ENCODE data around the gene GRK4. TPM values are rescaled to one million over a fixed set of nuclear protein-coding genes. Genes with fewer than 3 reads are reported as not detected.

Gene GRK4
- total and polyA plus RNA-seq, 10 of the 15 experiments (the other 5 are each of a cell fraction or from before 2014, with no cell fraction given), result 1.1 to 4.0 (median 2.5) TPM

DNA sequence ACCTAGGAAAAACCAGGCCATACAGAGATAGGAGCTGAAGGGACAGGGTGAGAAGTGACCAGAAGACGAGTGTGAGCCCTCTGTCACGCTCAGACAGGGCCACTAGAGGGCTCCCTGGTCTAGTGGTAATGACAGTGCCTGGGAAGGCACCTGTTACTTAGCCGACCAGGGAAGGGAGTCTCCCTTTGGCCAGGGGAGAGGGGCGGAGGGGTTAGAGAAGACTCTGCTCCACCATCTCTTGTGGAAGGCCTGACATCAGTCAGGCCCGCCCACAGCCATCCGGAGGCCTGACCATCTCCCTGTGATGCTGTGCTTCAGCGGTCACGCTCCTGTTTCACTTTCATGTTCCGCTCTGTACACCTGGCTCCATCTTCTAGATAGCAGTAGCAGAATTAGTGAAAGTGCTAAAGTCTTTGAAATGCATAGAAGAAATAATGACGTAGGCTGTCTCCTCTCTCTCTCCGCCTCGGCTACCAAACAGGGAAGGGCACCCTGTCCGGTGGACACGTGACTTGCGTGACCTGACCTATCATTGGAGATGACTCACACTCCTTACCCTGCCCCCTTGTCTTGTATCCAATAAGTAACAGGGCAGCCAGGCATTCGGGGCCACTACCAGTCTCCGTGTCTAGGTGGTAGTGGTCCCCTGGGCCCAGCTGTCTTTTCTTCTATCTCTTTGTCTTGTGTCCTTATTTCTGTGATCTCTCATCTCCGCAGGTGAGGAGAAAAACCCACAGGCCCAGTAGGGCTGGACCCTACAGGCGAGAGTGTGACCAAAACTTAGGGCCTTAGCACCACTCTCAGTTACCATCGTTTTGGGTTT is 84.3 kb downstream of the GRK4 start (continued):
- TF ChIP-seq STAT3 (IDR thresholded peaks at IDR 0.05; ENCODE audit: low read depth, low read length), result no peak
- TF ChIP-seq, protein P1, sequence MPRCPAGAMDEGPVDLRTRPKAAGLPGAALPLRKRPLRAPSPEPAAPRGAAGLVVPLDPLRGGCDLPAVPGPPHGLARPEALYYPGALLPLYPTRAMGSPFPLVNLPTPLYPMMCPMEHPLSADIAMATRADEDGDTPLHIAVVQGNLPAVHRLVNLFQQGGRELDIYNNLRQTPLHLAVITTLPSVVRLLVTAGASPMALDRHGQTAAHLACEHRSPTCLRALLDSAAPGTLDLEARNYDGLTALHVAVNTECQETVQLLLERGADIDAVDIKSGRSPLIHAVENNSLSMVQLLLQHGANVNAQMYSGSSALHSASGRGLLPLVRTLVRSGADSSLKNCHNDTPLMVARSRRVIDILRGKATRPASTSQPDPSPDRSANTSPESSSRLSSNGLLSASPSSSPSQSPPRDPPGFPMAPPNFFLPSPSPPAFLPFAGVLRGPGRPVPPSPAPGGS (IDR thresholded peaks at IDR 0.05; ENCODE audit: borderline replicate concordance, insufficient read depth, low read depth, low read length, poor library complexity, severe bottlenecking), result peak; percentile 17
- peak; percentile 95 for TF ChIP-seq NBN (IDR thresholded peaks at IDR 0.05)
- TF ChIP-seq ATF7 (IDR thresholded peaks at IDR 0.05; ENCODE audit: low read depth), result peak; percentile 98
- TF ChIP-seq MYB (IDR thresholded peaks at IDR 0.05; ENCODE audit: borderline replicate concordance, low read depth, low read length), result no peak
- TF ChIP-seq ESRRA (IDR thresholded peaks at IDR 0.05; ENCODE audit: low read length), result no peak
- TF ChIP-seq MEF2A (IDR thresholded peaks at IDR 0.05; ENCODE audit: insufficient read depth, low read depth, low read length), result peak; percentile 62; the same call in 1 of the 2 replicates
- no peak for TF ChIP-seq E2F8 (IDR thresholded peaks at IDR 0.05; ENCODE audit: low read depth, partially characterized antibody)
- TF ChIP-seq POU2F2 (IDR thresholded peaks at IDR 0.05; ENCODE audit: borderline replicate concordance, low read depth, low read length), result peak; percentile 27; the same call in 1 of the 3 replicates
- TF ChIP-seq SUPT20H (IDR thresholded peaks at IDR 0.05; ENCODE audit: borderline replicate concordance, control insufficient read depth, low read depth, low read length), result no peak
- TF ChIP-seq CBX3 (IDR thresholded peaks at IDR 0.05; ENCODE audit: borderline replicate concordance, low read depth), result no peak
- no peak for TF ChIP-seq RB1 (IDR thresholded peaks at IDR 0.05; ENCODE audit: borderline replicate concordance)
- TF ChIP-seq, protein P2, sequence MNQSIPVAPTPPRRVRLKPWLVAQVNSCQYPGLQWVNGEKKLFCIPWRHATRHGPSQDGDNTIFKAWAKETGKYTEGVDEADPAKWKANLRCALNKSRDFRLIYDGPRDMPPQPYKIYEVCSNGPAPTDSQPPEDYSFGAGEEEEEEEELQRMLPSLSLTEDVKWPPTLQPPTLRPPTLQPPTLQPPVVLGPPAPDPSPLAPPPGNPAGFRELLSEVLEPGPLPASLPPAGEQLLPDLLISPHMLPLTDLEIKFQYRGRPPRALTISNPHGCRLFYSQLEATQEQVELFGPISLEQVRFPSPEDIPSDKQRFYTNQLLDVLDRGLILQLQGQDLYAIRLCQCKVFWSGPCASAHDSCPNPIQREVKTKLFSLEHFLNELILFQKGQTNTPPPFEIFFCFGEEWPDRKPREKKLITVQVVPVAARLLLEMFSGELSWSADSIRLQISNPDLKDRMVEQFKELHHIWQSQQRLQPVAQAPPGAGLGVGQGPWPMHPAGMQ (IDR thresholded peaks at IDR 0.05; ENCODE audit: borderline replicate concordance), result no peak; the same call in 1 of the 2 replicates
- no peak for TF ChIP-seq HDAC6 (IDR thresholded peaks at IDR 0.05; ENCODE audit: unreplicated experiment)
- TF ChIP-seq RFX5 (IDR thresholded peaks at IDR 0.05; ENCODE audit: low read depth, low read length), result no peak
- TF ChIP-seq CEBPB (IDR thresholded peaks at IDR 0.05; ENCODE audit: borderline replicate concordance in 1 of 2, low read depth in 2 of 2, low read length in 2 of 2), result no peak
- peak; percentile 48; the same call in 1 of the 2 replicates for TF ChIP-seq LARP7 (IDR thresholded peaks at IDR 0.05)
- no peak for TF ChIP-seq E4F1 (IDR thresholded peaks at IDR 0.05; ENCODE audit: borderline replicate concordance, partially characterized antibody)
- TF ChIP-seq HDAC2 (IDR thresholded peaks at IDR 0.05), result no peak
- 0 out of 2 replicates have a peak, but pooled peaks have one; percentile 45 for TF ChIP-seq BCL11A (IDR thresholded peaks at IDR 0.05; ENCODE audit: low read depth, low read length)
- peak; percentile 64; the same call in 1 of the 2 replicates for TF ChIP-seq ATF3 (IDR thresholded peaks at IDR 0.05; ENCODE audit: borderline replicate concordance, extremely low read depth, low read depth, low read length)
